Stomach (tissue), 4 donors: ENCODE data around the gene DGKK.

Experiments used
- CTCF ChIP-seq, 7 experiments: fragments of 450-650 bp in 4 of 7; fragments of 200-600 bp in 3 of 7; sonication (generic) in 3 of 7; IDR thresholded peaks; one replicate each; pipeline ENCODE4 v1.5.1; 2016 to 2019; ENCODE audit warnings: antibody characterized with exemption in 7 of 7, control low read depth in 2 of 7, mild to moderate bottlenecking in 1 of 7
- POLR2AphosphoS5 ChIP-seq, 3 donors: sonication (generic); formaldehyde crosslinking; IDR thresholded peaks; one replicate each; pipeline ENCODE4 v1.6.1; 2016; ENCODE audit warnings: antibody characterized with exemption in 3 of 3

GRCh38 chrX:50497114-50497513 is 26.5 kb upstream of the DGKK start:
- TF ChIP-seq POLR2AphosphoS5 (IDR thresholded peaks at IDR 0.05) = no peak
- TF ChIP-seq CTCF (IDR thresholded peaks at IDR 0.05) = no peak
